ENCODE data around the gene KIAA0232. TPM values are rescaled to one million over a fixed set of nuclear protein-coding genes. Genes with fewer than 3 reads are reported as not detected.
A peak's percentile ranks its signal among the peaks of the same experiment; 100 is the strongest.

Gene KIAA0232
- total and polyA plus RNA-seq, 12 donors, result 7.3 to 45.2 (median 27.4) TPM

GRCh38 chr4:6881908-6882307 is 99.4 kb downstream of the KIAA0232 start:
- no peak overlapping the region for H3K4me3 ChIP-seq
- peaks cover 0 to 61% of the 10 kb centered on the region in 2 donors for H3K36me3 ChIP-seq (replicated peaks in 1 of 2)
- H3K9me3 ChIP-seq (replicated peaks in 1 of 3), result no peaks in the 10 kb centered on the region
- WGBS, 4 donors, result 86 to 92% (median 91%) methylated on average over 14 to 16 of the region's 16 CpGs
- no peak for TF ChIP-seq POLR2A (IDR thresholded peaks at IDR 0.05)
- no peak for TF ChIP-seq CTCF (IDR thresholded peaks at IDR 0.05)
- DNase-seq, result no peak
- H3K4me1 ChIP-seq (replicated peaks in 1 of 2), result peaks cover 12 to 16% of the 10 kb centered on the region in 2 donors
- no peak overlapping the region for H3K27ac ChIP-seq
- intact Hi-C loops (cut with DNase I), result no loop called here
- H3K27me3 ChIP-seq, result no peaks in the 10 kb centered on the region

- Histone ChIP-seq H3K27me3 (no peaks in the 10 kb centered on the region), H3K36me3 (replicated peaks in 1 of 2) (peaks cover 0 to 36% of the 10 kb centered on the region in 2 donors), H3K9me3 (replicated peaks in 1 of 3) (no peaks in the 10 kb centered on the region), H3K4me1 (replicated peaks in 1 of 2) (peaks cover 18 to 31% of the 10 kb centered on the region in 2 donors), H3K4me3 (no peak overlapping the region), H3K27ac (no peak overlapping the region)
- intact Hi-C loops (cut with DNase I), result no loop called here
- DNase-seq, result peak in 1 of 7 donors; percentile 13
- no peak for TF ChIP-seq POLR2A (IDR thresholded peaks at IDR 0.05)
- no peak for TF ChIP-seq CTCF (IDR thresholded peaks at IDR 0.05)
- WGBS, 4 donors, result 90 to 95% (median 92%) methylated on average over 3 of the region's 3 CpGs
Observed at GRCh38 chr4:6884341-6884870, 101.9 kb downstream of the KIAA0232 start.

- WGBS, 4 donors, result 18 to 38% (median 34%) methylated on average over 12 to 15 of the region's 15 CpGs
Observed at GRCh38 chr4:6885953-6886557, 103.5 kb downstream of the KIAA0232 start.

More at GRCh38 chr4:6885953-6886557, 103.5 kb downstream of the KIAA0232 start:
- Histone ChIP-seq H3K4me3 (no peak overlapping the region), H3K4me1 (replicated peaks in 1 of 2) (peaks cover 18 to 31% of the 10 kb centered on the region in 2 donors), H3K27me3 (no peaks in the 10 kb centered on the region), H3K36me3 (replicated peaks in 1 of 2) (peaks cover 0 to 26% of the 10 kb centered on the region in 2 donors), H3K9me3 (replicated peaks in 1 of 3) (no peaks in the 10 kb centered on the region), H3K27ac (peak overlapping the region in 4 of 5 donors; percentile 34 to 86 (median 64))
- peak in 6 of 7 donors; percentile 75 to 90 (median 78) for DNase-seq
- intact Hi-C loops (cut with DNase I), result no loop called here
- TF ChIP-seq CTCF (IDR thresholded peaks at IDR 0.05) (peak in 3 of 6 experiments; percentile 8 to 17 (median 11)), POLR2A (IDR thresholded peaks at IDR 0.05) (peak in 1 of 2 donors; percentile 5)
